H1 (cell line): ENCODE results near the gene LIF.

ENCODE experiments used
- CBX5 ChIP-seq: fragments of 300-800, 300-1000 bp; sonication (generic); IDR thresholded peaks from 2 replicates; pipeline ENCODE4 v1.7.1; 2016; ENCODE audit warnings: antibody characterized with exemption, low read length, low read depth
- CBX8 ChIP-seq: fragments of 300-800, 300-1000 bp; sonication (generic); IDR thresholded peaks from 2 replicates; pipeline ENCODE4 v1.7.1; 2016; ENCODE audit warnings: low read depth, low read length, borderline replicate concordance
- CTCF ChIP-seq, 3 experiments: IDR thresholded peaks; 1 replicate in 2 of 3; 2 replicates in 1 of 3; pipeline versions ENCODE4 v1.5.1 to v1.6.1; 2011; ENCODE audit warnings: low read length in 3 of 3, mild to moderate bottlenecking in 3 of 3, inconsistent platforms in 2 of 3, low read depth in 1 of 3, moderate library complexity in 1 of 3; ENCODE audit not compliant: insufficient read depth in 1 of 3; ENCODE audit errors: control extremely low read depth in 1 of 3
- EP300 ChIP-seq, 2 experiments: IDR thresholded peaks; 1 replicate in 1 of 2; 2 replicates in 1 of 2; pipeline ENCODE4 v1.6.1; 2011 to 2012; ENCODE audit warnings: low read depth in 2 of 2, low read length in 2 of 2, mild to moderate bottlenecking in 2 of 2, borderline replicate concordance in 1 of 2, inconsistent platforms in 1 of 2, moderate library complexity in 1 of 2
- JUND ChIP-seq: IDR thresholded peaks from 2 replicates; pipeline ENCODE4 v1.6.1; 2011; ENCODE audit warnings: mild to moderate bottlenecking, improper control_type of control experiment, low read length
- MAFK ChIP-seq: IDR thresholded peaks from 2 replicates; pipeline ENCODE4 v1.6.1; 2012; ENCODE audit warnings: low read depth, mild to moderate bottlenecking, improper control_type of control experiment, low read length
- POLR2A ChIP-seq, 2 experiments: IDR thresholded peaks; 1 replicate in 1 of 2; 2 replicates in 1 of 2; pipeline ENCODE4 v1.6.1; 2011; ENCODE audit warnings: low read depth in 2 of 2, low read length in 2 of 2, mild to moderate bottlenecking in 2 of 2; ENCODE audit errors: control extremely low read depth in 1 of 2
- POLR2AphosphoS5 ChIP-seq: IDR thresholded peaks from 2 replicates; pipeline ENCODE4 v1.6.1; 2011; ENCODE audit warnings: low read depth, low read length
- RAD21 ChIP-seq, 2 experiments: IDR thresholded peaks in 1 of 2; conservative IDR thresholded peaks in 1 of 2; 2 replicates each; pipeline ENCODE4 v1.6.1; 2011; ENCODE audit warnings: low read depth in 2 of 2, low read length in 2 of 2, improper control_type of control experiment in 1 of 2, inconsistent platforms in 1 of 2, mild to moderate bottlenecking in 1 of 2, moderate library complexity in 1 of 2
- SIRT6 ChIP-seq: IDR thresholded peaks from one replicate; pipeline ENCODE4 v1.7.1; 2012; ENCODE audit warnings: low read length, inconsistent platforms
- TAF7 ChIP-seq: optimal IDR thresholded peaks from 2 replicates; pipeline ENCODE3; 2011; ENCODE audit warnings: low read depth, mild to moderate bottlenecking, inconsistent platforms, low read length, moderate library complexity, borderline replicate concordance
- TF ChIP-seq, protein P1 (sequence below): IDR thresholded peaks from 2 replicates; pipeline ENCODE4 v1.6.1; 2012; ENCODE audit warnings: inconsistent platforms
- TF ChIP-seq, protein P2 (sequence below): IDR thresholded peaks from 2 replicates; pipeline ENCODE4 v1.6.1; 2011; ENCODE audit warnings: low read length, improper control_type of control experiment

GRCh38 chr22:30217698-30218560 is 28.6 kb downstream of the LIF start:
- TF ChIP-seq EP300 (IDR thresholded peaks at IDR 0.05; ENCODE audit: borderline replicate concordance in 1 of 2, low read depth in 2 of 2, low read length in 2 of 2) (no peak), TAF7 (no peak), CTCF (IDR thresholded peaks at IDR 0.05; ENCODE audit: control extremely low read depth in 1 of 3, insufficient read depth in 1 of 3, low read depth in 1 of 3, low read length in 3 of 3) (no peak), JUND (no peak), POLR2A (IDR thresholded peaks at IDR 0.05; ENCODE audit: control extremely low read depth in 1 of 2, low read depth in 2 of 2, low read length in 2 of 2) (no peak), MAFK (no peak), RAD21 (IDR thresholded peaks at IDR 0.05 in 1 of 2, conservative IDR thresholded peaks at IDR 0.05 in 1 of 2; ENCODE audit: low read depth in 2 of 2, low read length in 2 of 2) (no peak), SIRT6 (no peak), CBX5 (no peak), POLR2AphosphoS5 (no peak), CBX8 (no peak)
- TF ChIP-seq, protein P1, sequence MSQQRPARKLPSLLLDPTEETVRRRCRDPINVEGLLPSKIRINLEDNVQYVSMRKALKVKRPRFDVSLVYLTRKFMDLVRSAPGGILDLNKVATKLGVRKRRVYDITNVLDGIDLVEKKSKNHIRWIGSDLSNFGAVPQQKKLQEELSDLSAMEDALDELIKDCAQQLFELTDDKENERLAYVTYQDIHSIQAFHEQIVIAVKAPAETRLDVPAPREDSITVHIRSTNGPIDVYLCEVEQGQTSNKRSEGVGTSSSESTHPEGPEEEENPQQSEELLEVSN, result no peak
- TF ChIP-seq, protein P2, sequence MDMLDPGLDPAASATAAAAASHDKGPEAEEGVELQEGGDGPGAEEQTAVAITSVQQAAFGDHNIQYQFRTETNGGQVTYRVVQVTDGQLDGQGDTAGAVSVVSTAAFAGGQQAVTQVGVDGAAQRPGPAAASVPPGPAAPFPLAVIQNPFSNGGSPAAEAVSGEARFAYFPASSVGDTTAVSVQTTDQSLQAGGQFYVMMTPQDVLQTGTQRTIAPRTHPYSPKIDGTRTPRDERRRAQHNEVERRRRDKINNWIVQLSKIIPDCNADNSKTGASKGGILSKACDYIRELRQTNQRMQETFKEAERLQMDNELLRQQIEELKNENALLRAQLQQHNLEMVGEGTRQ, result no peak
